GM21367 (cell line): ENCODE measurements around the gene SEC63.

ENCODE experiments used
- ATAC-seq: cut with Tn5 transposase; IDR thresholded peaks from one replicate; pipeline ENCODE4 v1.9.1; 2021; ENCODE audit not compliant: unreplicated experiment

SEC63 gene

GRCh38 chr6:107820338-107821261 lies 137.4 kb downstream of the SEC63 start:
- ATAC-seq, result no peak

GRCh38 chr6:107819964-107820337 lies 138.1 kb downstream of the SEC63 start:
- no peak for ATAC-seq

GRCh38 chr6:107819217-107819616 lies 138.8 kb downstream of the SEC63 start:
- ATAC-seq, result no peak

- ATAC-seq, result no peak
Measured at GRCh38 chr6:107818272-107818671, 139.7 kb downstream of the SEC63 start.

- no peak for ATAC-seq
Measured at GRCh38 chr6:107817784-107818183, 140.2 kb downstream of the SEC63 start.
